Esophagus muscularis mucosa (tissue), 3 donors: ENCODE data around the gene SERF2.

Source experiments
- POLR2A ChIP-seq: fragments of 450-650 bp; IDR thresholded peaks from one replicate; pipeline ENCODE4 v1.6.1; 2017; ENCODE audit warnings: antibody characterized with exemption, moderate library complexity, mild to moderate bottlenecking, low read depth
- TF ChIP-seq, protein P1 (sequence below), 3 experiments: fragments of 200-600 bp in 2 of 3; fragments of 450-650 bp in 1 of 3; sonication (generic) in 2 of 3; IDR thresholded peaks; one replicate each; pipeline ENCODE4 v1.5.1; 2017 to 2019; ENCODE audit warnings: antibody characterized with exemption in 3 of 3, mild to moderate bottlenecking in 2 of 3, moderate library complexity in 1 of 3

DNA sequence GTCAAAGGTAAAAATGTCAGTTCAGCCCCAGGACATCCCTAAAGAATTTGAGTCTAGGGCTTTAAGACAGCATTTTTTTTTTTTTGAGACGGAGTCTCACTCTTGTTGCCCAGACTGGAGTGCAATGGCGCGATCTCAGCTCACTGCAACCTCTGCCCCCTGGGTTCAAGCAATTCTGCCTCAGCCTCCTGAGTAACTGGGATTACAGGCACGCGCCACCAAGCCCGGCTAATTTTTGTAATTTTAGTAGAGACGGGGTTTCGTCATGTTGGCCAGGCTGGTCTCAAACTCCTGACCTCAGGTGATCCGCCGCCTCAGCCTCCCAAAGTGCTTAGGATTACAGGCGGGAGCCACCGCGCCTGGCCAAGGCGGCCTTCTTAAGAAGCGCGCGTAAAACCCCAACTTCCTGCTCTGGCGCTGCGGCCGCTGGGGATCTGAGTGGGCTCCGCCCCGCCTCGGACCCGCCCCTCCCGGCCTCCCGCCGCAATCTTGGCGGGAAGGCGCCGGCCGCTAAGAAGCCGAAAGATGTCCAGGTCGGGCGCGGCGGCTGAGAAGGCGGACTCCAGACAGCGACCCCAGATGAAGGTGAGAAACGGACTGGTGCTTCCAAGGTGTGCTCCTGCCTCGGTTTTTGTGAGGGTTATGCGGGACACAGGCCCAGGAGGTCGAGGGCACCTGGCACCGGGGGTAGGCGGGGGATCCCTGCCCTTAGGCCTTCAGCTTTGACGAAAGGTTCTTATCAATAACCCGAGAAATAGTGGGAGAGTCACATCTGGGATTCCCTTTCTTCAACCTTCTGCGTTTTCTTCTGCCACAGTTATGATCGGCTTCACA lies 34.6 kb downstream of the SERF2 start, which contains the start of gene WDR76:
- TF ChIP-seq, protein P1, sequence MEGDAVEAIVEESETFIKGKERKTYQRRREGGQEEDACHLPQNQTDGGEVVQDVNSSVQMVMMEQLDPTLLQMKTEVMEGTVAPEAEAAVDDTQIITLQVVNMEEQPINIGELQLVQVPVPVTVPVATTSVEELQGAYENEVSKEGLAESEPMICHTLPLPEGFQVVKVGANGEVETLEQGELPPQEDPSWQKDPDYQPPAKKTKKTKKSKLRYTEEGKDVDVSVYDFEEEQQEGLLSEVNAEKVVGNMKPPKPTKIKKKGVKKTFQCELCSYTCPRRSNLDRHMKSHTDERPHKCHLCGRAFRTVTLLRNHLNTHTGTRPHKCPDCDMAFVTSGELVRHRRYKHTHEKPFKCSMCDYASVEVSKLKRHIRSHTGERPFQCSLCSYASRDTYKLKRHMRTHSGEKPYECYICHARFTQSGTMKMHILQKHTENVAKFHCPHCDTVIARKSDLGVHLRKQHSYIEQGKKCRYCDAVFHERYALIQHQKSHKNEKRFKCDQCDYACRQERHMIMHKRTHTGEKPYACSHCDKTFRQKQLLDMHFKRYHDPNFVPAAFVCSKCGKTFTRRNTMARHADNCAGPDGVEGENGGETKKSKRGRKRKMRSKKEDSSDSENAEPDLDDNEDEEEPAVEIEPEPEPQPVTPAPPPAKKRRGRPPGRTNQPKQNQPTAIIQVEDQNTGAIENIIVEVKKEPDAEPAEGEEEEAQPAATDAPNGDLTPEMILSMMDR (IDR thresholded peaks at IDR 0.05) = no peak
- no peak for TF ChIP-seq POLR2A
